C4-2B (cell line): ENCODE measurements around the gene PTPRCAP.

ENCODE experiments used
- CTCF ChIP-seq: fragments of 450-650 bp; conservative IDR thresholded peaks from 2 replicates; pipeline ENCODE4 v1.5.1; 2017; ENCODE audit warnings: mild to moderate bottlenecking
- ZFX ChIP-seq: fragments of 450-650 bp; IDR thresholded peaks from 2 replicates; pipeline ENCODE4 v1.6.1; 2017

GRCh38 chr11:67439321-67440228 lies 2.1 kb upstream of the PTPRCAP start:
- no peak for TF ChIP-seq CTCF
- TF ChIP-seq ZFX, result no peak
